ENCODE results near the gene GRID2.
"Not testable (repeated sequence)": the region's sequence is repeated elsewhere in the genome, so short reads cannot be mapped to it uniquely, and the experiment has no call there.

The GRID2 gene

GRCh38 chr4:93605163-93605562 is 1301.4 kb downstream of the GRID2 start:
- FAIRE-seq = no peak

GRCh38 chr4:93617606-93618005 is 1313.8 kb downstream of the GRID2 start:
- FAIRE-seq = no peak

GRCh38 chr4:93633721-93634120 is 1330.0 kb downstream of the GRID2 start:
- FAIRE-seq = no peak

GRCh38 chr4:93635943-93636342 is 1332.2 kb downstream of the GRID2 start:
- no peak for FAIRE-seq

GRCh38 chr4:93645120-93645519 is 1341.4 kb downstream of the GRID2 start:
- FAIRE-seq = no peak

- FAIRE-seq = no peak
Measured at GRCh38 chr4:93646233-93646930, 1342.6 kb downstream of the GRID2 start.

- no peak for FAIRE-seq
Measured at GRCh38 chr4:93648258-93648657, 1344.5 kb downstream of the GRID2 start.

- FAIRE-seq = no peak
Measured at GRCh38 chr4:93649828-93650227, 1346.1 kb downstream of the GRID2 start.

GRCh38 chr4:93654211-93654610 is 1350.4 kb downstream of the GRID2 start:
- no peak for FAIRE-seq

- no peak for FAIRE-seq
Measured at GRCh38 chr4:93657527-93657926, 1353.8 kb downstream of the GRID2 start.

- FAIRE-seq = no peak
Measured at GRCh38 chr4:93658443-93658842, 1354.7 kb downstream of the GRID2 start.

GRCh38 chr4:93659629-93660028 is 1355.9 kb downstream of the GRID2 start:
- FAIRE-seq = no peak

GRCh38 chr4:93660036-93660435 is 1356.3 kb downstream of the GRID2 start:
- FAIRE-seq = no peak

GRCh38 chr4:93670434-93670833 is 1366.7 kb downstream of the GRID2 start:
- no peak for FAIRE-seq

- no peak for FAIRE-seq
Measured at GRCh38 chr4:93671093-93671492, 1367.3 kb downstream of the GRID2 start.

- not testable (repeated sequence) for FAIRE-seq
Measured at GRCh38 chr4:93676937-93677336, 1373.2 kb downstream of the GRID2 start.

GRCh38 chr4:93684571-93684970 is 1380.8 kb downstream of the GRID2 start:
- no peak for FAIRE-seq

- FAIRE-seq = no peak
Measured at GRCh38 chr4:93687304-93687703, 1383.5 kb downstream of the GRID2 start.

- FAIRE-seq = no peak
Measured at GRCh38 chr4:93688978-93689377, 1385.2 kb downstream of the GRID2 start.

GRCh38 chr4:93693141-93693540 is 1389.4 kb downstream of the GRID2 start:
- FAIRE-seq = no peak

GRCh38 chr4:93698686-93699085 is 1394.9 kb downstream of the GRID2 start:
- FAIRE-seq = no peak

- FAIRE-seq = no peak
Measured at GRCh38 chr4:93700571-93700970, 1396.8 kb downstream of the GRID2 start.

GRCh38 chr4:93710101-93710846 is 1406.5 kb downstream of the GRID2 start:
- no peak for FAIRE-seq

- no peak for FAIRE-seq
Measured at GRCh38 chr4:93710847-93711430, 1407.2 kb downstream of the GRID2 start.

All from G401.6 (cell line).